ENCODE data around the gene NAPSA. TPM values are rescaled to one million over a fixed set of nuclear protein-coding genes. Genes with fewer than 3 reads are reported as not detected.

NAPSA gene
- polyA plus RNA-seq, 1 experiment = 0.32 TPM

DNA sequence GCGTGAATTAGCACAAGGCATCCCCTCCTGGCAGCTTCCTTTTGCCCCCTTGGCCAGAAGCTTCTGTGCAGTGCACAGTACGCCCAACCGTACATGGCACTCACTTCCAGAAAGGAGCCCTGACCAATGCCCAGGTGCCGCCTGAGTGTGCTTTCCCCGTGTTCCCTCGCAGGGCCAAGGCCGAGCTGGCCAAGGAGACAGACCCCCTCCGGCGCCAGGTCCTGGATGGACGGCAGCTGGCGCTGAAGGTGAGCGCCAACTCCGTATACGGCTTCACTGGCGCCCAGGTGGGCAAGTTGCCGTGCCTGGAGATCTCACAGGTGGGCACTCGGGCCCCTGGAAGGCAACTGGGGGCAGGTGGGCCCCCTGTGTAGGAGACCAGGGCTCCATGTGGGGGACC lies 43.9 kb upstream of the NAPSA start:
- H3K36me3 ChIP-seq (ENCODE audit: control insufficient read depth, insufficient read depth, low read length) = peaks cover 4% of the 10 kb centered on the region
- DNase-seq (ENCODE audit: low read depth) = no peak
- no peaks in the 10 kb centered on the region for H3K27me3 ChIP-seq (ENCODE audit: control insufficient read depth, insufficient read depth, low read length)
- no peak for TF ChIP-seq CTCF (IDR thresholded peaks at IDR 0.05; ENCODE audit: insufficient read depth, low read depth, low read length)
- POLR2A ChIA-PET = no interaction called here
- H3K4me3 ChIP-seq (ENCODE audit: low read depth, low read length) = no peak overlapping the region
- CTCF ChIA-PET = interaction anchor here (1.7 to 2.0 kb wide), 2 partner anchors 12 to 41 kb away, joined by 3 to 5 read pairs; no protein-coding TSS in a partner anchor

- Histone ChIP-seq H3K27me3 (ENCODE audit: control insufficient read depth, insufficient read depth, low read length) (no peaks in the 10 kb centered on the region), H3K36me3 (ENCODE audit: control insufficient read depth, insufficient read depth, low read length) (peaks cover 3% of the 10 kb centered on the region; the same call in 1 of the 2 replicates), H3K4me3 (ENCODE audit: low read depth, low read length) (no peak overlapping the region)
- CTCF ChIA-PET = no interaction called here
- POLR2A ChIA-PET = no interaction called here
- DNase-seq (ENCODE audit: low read depth) = no peak
- no peak for TF ChIP-seq CTCF (IDR thresholded peaks at IDR 0.05; ENCODE audit: insufficient read depth, low read depth, low read length)
Observed at GRCh38 chr19:50406829-50407228, 41.4 kb upstream of the NAPSA start.

GRCh38 chr19:50406156-50406820 lies 40.8 kb upstream of the NAPSA start:
- CTCF ChIA-PET = no interaction called here

GRCh38 chr19:50402544-50403301 lies 37.3 kb upstream of the NAPSA start:
- no peak overlapping the region for H3K4me3 ChIP-seq (ENCODE audit: low read depth, low read length)
- DNase-seq (ENCODE audit: low read depth) = no peak
- ChIA-PET POLR2A (no interaction called here), CTCF (no interaction called here)
- no peaks in the 10 kb centered on the region for H3K27me3 ChIP-seq (ENCODE audit: control insufficient read depth, insufficient read depth, low read length)
- TF ChIP-seq CTCF (IDR thresholded peaks at IDR 0.05; ENCODE audit: insufficient read depth, low read depth, low read length) = no peak
- H3K36me3 ChIP-seq (ENCODE audit: control insufficient read depth, insufficient read depth, low read length) = peaks cover 1% of the 10 kb centered on the region; the same call in 1 of the 2 replicates

More at GRCh38 chr19:50406156-50406820, 40.8 kb upstream of the NAPSA start:
- no peak for TF ChIP-seq CTCF (IDR thresholded peaks at IDR 0.05; ENCODE audit: insufficient read depth, low read depth, low read length)
- no peak overlapping the region for H3K4me3 ChIP-seq (ENCODE audit: low read depth, low read length)
- DNase-seq (ENCODE audit: low read depth) = no peak
- no peaks in the 10 kb centered on the region for H3K27me3 ChIP-seq (ENCODE audit: control insufficient read depth, insufficient read depth, low read length)
- POLR2A ChIA-PET = no interaction called here
- peaks cover 3% of the 10 kb centered on the region; the same call in 1 of the 2 replicates for H3K36me3 ChIP-seq (ENCODE audit: control insufficient read depth, insufficient read depth, low read length)

DNA sequence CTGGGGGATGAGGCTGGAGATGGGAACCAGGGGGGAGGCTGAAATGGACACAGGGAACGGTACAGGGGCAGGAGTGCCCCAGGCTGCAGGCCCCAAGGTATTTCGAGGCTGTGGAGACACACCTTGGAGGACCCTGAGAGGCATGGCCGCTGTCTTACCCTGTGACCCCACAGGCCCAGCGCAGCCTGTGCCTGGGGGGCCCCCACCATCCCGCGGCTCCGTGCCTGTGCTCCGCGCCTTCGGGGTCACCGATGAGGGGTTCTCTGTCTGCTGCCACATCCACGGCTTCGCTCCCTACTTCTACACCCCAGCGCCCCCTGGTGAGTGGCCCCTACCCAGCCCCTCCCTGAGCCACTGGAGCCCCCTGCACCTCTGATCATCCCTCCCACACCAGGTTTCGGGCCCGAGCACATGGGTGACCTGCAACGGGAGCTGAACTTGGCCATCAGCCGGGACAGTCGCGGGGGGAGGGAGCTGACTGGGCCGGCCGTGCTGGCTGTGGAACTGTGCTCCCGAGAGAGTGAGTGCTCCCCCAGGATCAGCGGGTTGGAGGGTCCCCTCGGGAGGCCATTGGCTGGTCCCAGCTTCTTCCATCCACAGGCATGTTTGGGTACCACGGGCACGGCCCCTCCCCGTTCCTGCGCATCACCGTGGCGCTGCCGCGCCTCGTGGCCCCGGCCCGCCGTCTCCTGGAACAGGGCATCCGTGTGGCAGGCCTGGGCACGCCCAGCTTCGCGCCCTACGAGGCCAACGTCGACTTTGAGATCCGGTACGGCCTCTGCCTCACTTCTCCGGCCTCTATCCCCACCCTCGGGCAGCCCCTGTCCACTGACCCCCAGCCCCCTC lies 36.4 kb upstream of the NAPSA start:
- peaks cover 1% of the 10 kb centered on the region; the same call in 1 of the 2 replicates for H3K36me3 ChIP-seq (ENCODE audit: control insufficient read depth, insufficient read depth, low read length)
- no peaks in the 10 kb centered on the region for H3K27me3 ChIP-seq (ENCODE audit: control insufficient read depth, insufficient read depth, low read length)
- TF ChIP-seq CTCF (IDR thresholded peaks at IDR 0.05; ENCODE audit: insufficient read depth, low read depth, low read length) = no peak
- POLR2A ChIA-PET = no interaction called here
- CTCF ChIA-PET = no interaction called here
- H3K4me3 ChIP-seq (ENCODE audit: low read depth, low read length) = no peak overlapping the region
- no peak for DNase-seq (ENCODE audit: low read depth)
